Stimulated activated memory B cell treated with anti-CD40 and anti-IgM and Interleukin-4, amounts not matched to agents 10 μg/mL and 1 μg/mL and 100 μg/mL, for 72 hours (primary cell): Measurements from ENCODE around the gene SPEG.

Experiments
- ATAC-seq: fragments of 150-1000 bp; cut with Tn5 transposase; 2 replicates; pipeline ENCODE4 v1.10.0; 2021
- H3K27ac Mint-ChIP-seq: one replicate; pipeline ENCODE4 v1.8.0; 2022; ENCODE audit warnings: mild to moderate bottlenecking, mixed read lengths
- H3K27me3 Mint-ChIP-seq: one replicate; pipeline ENCODE4 v1.8.0; 2022; ENCODE audit warnings: mixed read lengths
- H3K36me3 Mint-ChIP-seq: one replicate; pipeline ENCODE4 v1.8.0; 2022; ENCODE audit warnings: mixed read lengths
- H3K4me1 Mint-ChIP-seq: one replicate; pipeline ENCODE4 v1.8.0; 2022; ENCODE audit warnings: mixed read lengths
- H3K4me3 Mint-ChIP-seq: one replicate; pipeline ENCODE4 v1.8.0; 2022; ENCODE audit warnings: mild to moderate bottlenecking, moderate library complexity, mixed read lengths
- H3K9me3 Mint-ChIP-seq: one replicate; pipeline ENCODE4 v1.8.0; 2022; ENCODE audit warnings: mixed read lengths

SPEG gene

GRCh38 chr2:219495531-219496122 is 61.0 kb downstream of the SPEG start:
- no peak for ATAC-seq
- H3K9me3 Mint-ChIP-seq: no peaks in the 10 kb centered on the region
- H3K4me3 Mint-ChIP-seq: no peak overlapping the region
- peaks cover 32% of the 10 kb centered on the region for H3K4me1 Mint-ChIP-seq
- H3K27ac Mint-ChIP-seq: no peak overlapping the region
- H3K27me3 Mint-ChIP-seq: peaks cover 70% of the 10 kb centered on the region
- no peaks in the 10 kb centered on the region for H3K36me3 Mint-ChIP-seq

DNA sequence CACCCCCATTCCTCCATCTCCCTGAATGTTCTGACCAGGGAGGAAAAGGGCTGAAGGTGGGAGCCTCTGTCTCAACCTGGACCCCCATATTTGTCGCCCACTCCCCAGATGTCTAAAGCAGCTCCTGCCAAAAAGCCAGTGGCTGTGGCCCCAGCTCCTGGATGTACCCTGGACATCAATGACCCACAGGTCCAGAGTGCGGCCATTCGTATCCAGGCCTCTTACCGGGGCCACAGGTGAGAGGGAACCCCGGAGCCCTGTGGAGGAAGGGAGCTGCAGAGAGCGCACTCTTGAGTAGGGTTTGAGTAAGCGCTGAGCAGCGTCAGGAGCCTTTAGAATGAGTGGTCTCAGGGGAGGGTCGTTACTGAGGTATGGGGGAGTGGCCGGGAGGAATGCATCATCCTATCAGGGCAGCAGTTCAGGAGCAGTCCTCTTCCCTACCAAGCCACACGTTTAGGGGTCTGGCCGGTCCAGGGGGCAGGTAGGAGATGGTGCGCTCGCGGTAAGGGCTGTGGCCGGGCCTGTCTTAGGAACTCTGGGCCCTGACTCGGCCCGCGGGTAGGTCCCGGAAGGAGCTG is 61.7 kb downstream of the SPEG start:
- ATAC-seq: no peak
- Mint-ChIP-seq H3K27me3 (peaks cover 66% of the 10 kb centered on the region), H3K27ac (no peak overlapping the region), H3K4me1 (peaks cover 32% of the 10 kb centered on the region), H3K4me3 (peak overlapping the region; percentile 6), H3K9me3 (no peaks in the 10 kb centered on the region), H3K36me3 (no peaks in the 10 kb centered on the region)

GRCh38 chr2:219496825-219497494 is 62.3 kb downstream of the SPEG start:
- Mint-ChIP-seq H3K9me3 (no peaks in the 10 kb centered on the region), H3K4me1 (peaks cover 32% of the 10 kb centered on the region), H3K27me3 (peaks cover 60% of the 10 kb centered on the region), H3K27ac (no peak overlapping the region), H3K4me3 (peak overlapping the region; percentile 97), H3K36me3 (peaks cover 4% of the 10 kb centered on the region)
- ATAC-seq: no peak

- H3K27me3 Mint-ChIP-seq: peaks cover 53% of the 10 kb centered on the region
- H3K4me3 Mint-ChIP-seq: peak overlapping the region; percentile 97
- H3K9me3 Mint-ChIP-seq: no peaks in the 10 kb centered on the region
- H3K36me3 Mint-ChIP-seq: peaks cover 5% of the 10 kb centered on the region
- H3K27ac Mint-ChIP-seq: peak overlapping the region; percentile 82
- ATAC-seq: peak; percentile 40
- peaks cover 32% of the 10 kb centered on the region for H3K4me1 Mint-ChIP-seq
These were observed 63.0 kb downstream of the SPEG start for GRCh38 chr2:219497495-219498279.

DNA sequence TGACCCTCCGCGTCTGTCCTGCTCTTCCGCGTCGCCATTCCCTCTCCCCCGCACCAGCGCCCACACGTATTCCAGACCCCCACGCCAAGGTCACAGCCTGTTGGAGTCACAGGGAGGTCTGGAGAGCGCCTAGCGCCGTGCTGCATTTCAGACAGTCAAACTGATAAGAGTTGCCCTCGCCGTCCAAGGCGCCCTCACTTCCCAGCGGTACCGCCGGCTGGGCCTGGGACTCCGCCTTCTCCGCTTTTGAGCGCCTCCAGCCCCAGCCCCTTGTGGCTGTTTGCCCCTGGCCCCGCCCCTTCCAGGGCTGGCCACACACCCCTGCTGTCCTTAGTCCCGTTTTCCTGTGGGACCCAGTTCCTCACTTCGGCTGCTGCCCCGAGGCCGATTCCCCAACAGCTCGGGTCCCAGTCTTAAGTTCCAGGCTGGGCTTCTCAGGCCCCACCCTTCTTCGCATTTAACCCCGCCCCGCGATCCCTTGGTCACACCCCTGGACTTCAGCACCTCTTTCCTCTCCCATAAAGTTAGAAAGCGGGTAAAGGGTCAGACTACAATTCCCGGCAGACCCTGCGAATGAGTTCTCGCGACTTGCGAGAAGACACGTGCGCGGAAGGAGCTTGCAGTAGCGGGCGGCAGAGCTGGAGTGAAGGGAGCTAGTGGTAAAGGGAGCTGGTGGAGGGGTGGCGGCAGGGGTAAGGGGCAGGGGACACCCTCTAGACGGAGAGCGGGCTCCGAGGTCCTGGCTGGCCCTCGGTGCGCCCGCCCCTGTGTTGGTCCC is 63.8 kb downstream of the SPEG start, which contains the start of gene GMPPA:
GMPPA (plus strand) TSS at position 612 of the 778 bp plus-strand sequence. CDS start 1,085 bp downstream, outside the sequence.
- Mint-ChIP-seq H3K9me3 (no peaks in the 10 kb centered on the region), H3K27me3 (peaks cover 45% of the 10 kb centered on the region), H3K4me3 (peak within 1 kb of the TSS; percentile 97), H3K27ac (peak within 1 kb of the TSS; percentile 82), H3K36me3 (peaks cover 7% of the 10 kb centered on the region), H3K4me1 (peaks cover 32% of the 10 kb centered on the region)
- ATAC-seq: peak; percentile 97

GRCh38 chr2:219499058-219499307 is 64.3 kb downstream of the SPEG start:
- Mint-ChIP-seq H3K9me3 (no peaks in the 10 kb centered on the region), H3K4me1 (peaks cover 32% of the 10 kb centered on the region), H3K36me3 (peaks cover 12% of the 10 kb centered on the region), H3K4me3 (peak overlapping the region; percentile 97), H3K27me3 (peaks cover 40% of the 10 kb centered on the region), H3K27ac (peak overlapping the region; percentile 82)
- no peak for ATAC-seq

DNA sequence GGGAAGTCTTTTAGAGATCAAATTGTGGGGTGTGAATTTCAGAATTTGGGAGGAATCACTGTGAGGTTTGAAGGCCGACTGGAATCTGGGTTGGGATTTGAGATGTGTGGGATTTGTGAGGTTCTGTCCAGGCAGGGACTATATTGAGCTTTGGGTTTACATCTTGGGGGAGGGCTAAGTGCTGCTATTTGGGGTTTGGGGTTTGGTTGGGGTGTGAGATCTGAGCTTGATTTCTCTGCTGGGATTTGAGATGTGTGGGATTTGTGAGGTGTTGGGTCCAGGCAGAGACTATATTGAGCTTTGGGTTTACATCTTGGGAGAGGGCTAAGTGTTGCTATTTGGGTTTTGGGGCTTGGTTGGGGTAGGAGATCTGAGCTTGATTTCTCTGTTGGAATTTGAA is 64.9 kb downstream of the SPEG start:
- Mint-ChIP-seq H3K27me3 (peaks cover 34% of the 10 kb centered on the region), H3K4me1 (peaks cover 32% of the 10 kb centered on the region), H3K27ac (peak overlapping the region; percentile 82)

GRCh38 chr2:219500135-219500534 is 65.5 kb downstream of the SPEG start:
- ATAC-seq: no peak
- H3K27ac Mint-ChIP-seq: peak overlapping the region; percentile 82
- peaks cover 28% of the 10 kb centered on the region for H3K27me3 Mint-ChIP-seq
- peaks cover 32% of the 10 kb centered on the region for H3K4me1 Mint-ChIP-seq
- H3K36me3 Mint-ChIP-seq: peaks cover 23% of the 10 kb centered on the region
- no peaks in the 10 kb centered on the region for H3K9me3 Mint-ChIP-seq
- peak overlapping the region; percentile 97 for H3K4me3 Mint-ChIP-seq

More for the DNA sequence above, 64.9 kb downstream of the SPEG start:
- no peak for ATAC-seq
- Mint-ChIP-seq H3K9me3 (no peaks in the 10 kb centered on the region), H3K4me3 (peak overlapping the region; percentile 97), H3K36me3 (peaks cover 18% of the 10 kb centered on the region)

DNA sequence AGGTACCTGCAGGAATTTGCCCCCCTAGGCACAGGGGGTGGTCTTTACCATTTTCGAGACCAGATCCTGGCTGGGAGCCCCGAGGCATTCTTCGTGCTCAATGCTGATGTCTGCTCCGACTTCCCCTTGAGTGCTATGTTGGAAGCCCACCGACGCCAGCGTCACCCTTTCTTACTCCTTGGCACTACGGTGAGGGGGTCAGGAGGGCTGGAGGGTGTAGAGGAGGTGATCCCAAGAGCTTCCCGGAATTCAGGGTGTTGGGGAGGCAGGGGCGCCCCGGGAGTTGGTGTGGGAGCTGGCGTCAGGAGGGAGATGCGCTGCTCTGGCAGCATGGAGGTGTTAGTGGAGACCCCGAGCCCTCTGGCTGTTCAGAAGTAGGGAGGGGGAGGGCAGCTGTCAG is 67.2 kb downstream of the SPEG start:
- peaks cover 40% of the 10 kb centered on the region for H3K36me3 Mint-ChIP-seq
- no peaks in the 10 kb centered on the region for H3K9me3 Mint-ChIP-seq
- peaks cover 26% of the 10 kb centered on the region for H3K4me1 Mint-ChIP-seq
- peaks cover 14% of the 10 kb centered on the region for H3K27me3 Mint-ChIP-seq
- no peak overlapping the region for H3K27ac Mint-ChIP-seq
- ATAC-seq: no peak
- no peak overlapping the region for H3K4me3 Mint-ChIP-seq

DNA sequence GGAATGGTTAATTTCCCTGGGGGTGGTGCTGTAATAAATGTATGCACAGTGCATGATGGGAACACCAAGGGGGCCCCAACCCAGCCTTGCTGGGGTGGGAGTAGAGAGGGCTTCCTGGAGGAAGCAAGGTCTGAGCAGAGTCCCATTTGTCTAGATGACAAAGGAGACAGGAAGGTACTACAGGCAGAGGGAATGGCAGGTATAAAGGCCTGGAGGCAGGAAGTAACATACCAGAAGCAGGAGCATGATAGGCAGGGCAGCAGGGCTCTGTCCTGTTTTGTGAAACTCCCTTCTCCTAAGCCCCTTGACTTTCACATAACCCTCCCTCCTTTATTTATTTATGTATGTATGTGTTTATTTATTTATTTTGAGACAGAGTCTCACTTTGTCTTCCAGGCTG is 68.0 kb downstream of the SPEG start:
- Mint-ChIP-seq H3K4me3 (no peak overlapping the region), H3K27me3 (peaks cover 11% of the 10 kb centered on the region), H3K4me1 (peaks cover 26% of the 10 kb centered on the region), H3K27ac (no peak overlapping the region), H3K9me3 (no peaks in the 10 kb centered on the region), H3K36me3 (peaks cover 46% of the 10 kb centered on the region)
- ATAC-seq: no peak

DNA sequence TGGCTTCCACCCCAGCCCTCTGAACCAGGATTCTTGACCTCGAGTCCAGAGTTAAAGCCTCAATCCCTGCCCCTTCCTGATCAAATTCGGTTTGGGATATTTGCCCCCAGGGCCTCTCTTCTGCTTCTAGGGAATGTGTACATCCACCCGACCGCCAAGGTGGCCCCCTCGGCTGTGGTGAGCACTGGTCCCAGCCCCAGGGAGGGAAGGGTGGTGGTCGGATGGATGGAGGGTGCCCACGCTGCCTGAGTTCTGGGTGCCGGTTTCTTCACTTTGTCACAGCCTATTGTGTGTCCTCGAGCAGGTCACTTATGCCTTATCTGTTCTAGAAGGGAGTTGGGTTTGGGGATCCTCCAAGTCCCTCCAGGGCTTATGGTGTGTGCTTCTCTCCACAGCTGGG is 70.9 kb downstream of the SPEG start:
- no peak for ATAC-seq
- Mint-ChIP-seq H3K9me3 (no peaks in the 10 kb centered on the region), H3K27ac (no peak overlapping the region), H3K36me3 (peaks cover 52% of the 10 kb centered on the region), H3K4me1 (peaks cover 13% of the 10 kb centered on the region), H3K4me3 (no peak overlapping the region), H3K27me3 (peaks cover 27% of the 10 kb centered on the region)

GRCh38 chr2:219506153-219506801 is 71.6 kb downstream of the SPEG start:
- H3K36me3 Mint-ChIP-seq: peaks cover 52% of the 10 kb centered on the region
- no peaks in the 10 kb centered on the region for H3K9me3 Mint-ChIP-seq
- H3K4me1 Mint-ChIP-seq: peaks cover 19% of the 10 kb centered on the region
- peaks cover 34% of the 10 kb centered on the region for H3K27me3 Mint-ChIP-seq
- no peak for ATAC-seq
- H3K4me3 Mint-ChIP-seq: no peak overlapping the region
- H3K27ac Mint-ChIP-seq: no peak overlapping the region

DNA sequence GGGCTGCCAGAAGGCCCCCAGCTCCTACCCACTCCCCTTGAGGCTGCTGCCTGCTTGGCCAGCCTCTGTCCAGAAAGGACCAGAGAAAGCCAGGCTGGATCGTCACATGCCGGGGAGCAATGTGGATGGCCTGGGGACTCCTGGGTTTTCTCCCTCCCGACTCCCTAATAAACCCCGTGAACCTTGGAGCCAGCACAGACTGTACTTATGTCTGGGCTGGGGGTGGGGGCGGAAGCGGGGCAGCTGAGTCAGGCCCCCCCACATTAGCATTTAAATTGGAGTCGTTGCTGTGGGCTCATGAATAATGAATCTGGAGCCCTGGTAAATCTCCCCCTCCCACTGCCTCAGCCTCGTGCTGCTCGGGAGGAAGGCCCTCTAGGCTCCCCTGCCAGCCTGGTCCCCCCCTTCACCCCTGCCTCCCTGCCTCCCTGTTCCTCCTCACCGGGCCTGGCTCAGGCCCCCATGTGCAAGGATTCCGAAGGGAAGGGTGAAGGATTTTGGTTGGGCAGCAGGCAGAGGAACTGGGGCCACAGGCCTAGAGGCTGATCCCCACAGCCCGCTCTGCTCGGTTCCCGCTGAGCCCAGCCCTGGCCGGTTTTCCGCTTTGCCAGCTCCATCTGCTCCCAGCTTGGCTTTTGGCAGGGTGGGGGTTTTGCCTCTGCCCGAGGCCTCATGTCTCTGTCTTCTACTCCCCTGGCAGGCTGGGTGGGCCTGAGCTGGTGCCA is 72.3 kb downstream of the SPEG start:
- H3K27me3 Mint-ChIP-seq: peaks cover 41% of the 10 kb centered on the region
- peaks cover 22% of the 10 kb centered on the region for H3K4me1 Mint-ChIP-seq
- H3K4me3 Mint-ChIP-seq: no peak overlapping the region
- peaks cover 48% of the 10 kb centered on the region for H3K36me3 Mint-ChIP-seq
- ATAC-seq: no peak
- H3K27ac Mint-ChIP-seq: no peak overlapping the region
- H3K9me3 Mint-ChIP-seq: no peaks in the 10 kb centered on the region
